Panc1 (cell line): Measurements from ENCODE around the gene SLC19A1. TPM values are rescaled to one million over a fixed set of nuclear protein-coding genes. Genes with fewer than 3 reads are reported as not detected.

Source experiments
- ATAC-seq: fragments of 200-7000 bp; cut with Tn5 transposase; 2 replicates; pipeline ENCODE4 v1.9.1; 2020; ENCODE audit warnings: mild to moderate bottlenecking, moderate library complexity
- BruUV-seq: library from RNA; stranded (reverse); fragments of 400-500 nt; replicated peaks from 2 replicates; lab custom pipeline; 2021; lab: Mats Ljungman, UMichigan
- CTCF ChIA-PET: fragments of 300-600 bp; sonication (Branson Sonifier 250); formaldehyde crosslinking; loops from one replicate; lab custom pipeline; 2022; ENCODE audit warnings: antibody characterized with exemption; lab: Charles Lee
- POLR2A ChIA-PET: fragments of 300-600 bp; sonication (Branson Sonifier 250); formaldehyde crosslinking; loops from one replicate; lab custom pipeline; 2022; ENCODE audit warnings: antibody characterized with exemption; lab: Charles Lee
- DNase-seq: peaks from one replicate; pipeline ENCODE4 v3.0.0-alpha.2; 2010; ENCODE audit warnings: low read depth, low spot score
- H3K27ac ChIP-seq: 2 replicates; pipeline ENCODE4 v1.5.1; 2011; ENCODE audit warnings: mild to moderate bottlenecking, low read length, inconsistent platforms
- H3K27me3 ChIP-seq: fragments of 200-500 bp; sonication (Bioruptor generic); 2 replicates; pipeline ENCODE4 v1.6.0; 2014; ENCODE audit warnings: low read length, inconsistent platforms; ENCODE audit not compliant: control insufficient read depth, insufficient read depth
- H3K36me3 ChIP-seq: fragments of 200-500 bp; sonication (Bioruptor generic); 2 replicates; pipeline ENCODE4 v1.5.1; 2014; ENCODE audit warnings: inconsistent platforms, mild to moderate bottlenecking, low read length, moderate library complexity; ENCODE audit not compliant: control insufficient read depth, insufficient read depth
- H3K4me1 ChIP-seq: 2 replicates; pipeline ENCODE4 v1.5.1; 2011; ENCODE audit warnings: inconsistent platforms, mild to moderate bottlenecking, low read length, moderate library complexity; ENCODE audit not compliant: control insufficient read depth, insufficient read depth
- H3K4me3 ChIP-seq, 2 experiments: 2 replicates each; pipeline ENCODE4 v1.5.1; 2011 to 2012; ENCODE audit warnings: low read depth in 2 of 2, low read length in 2 of 2, mild to moderate bottlenecking in 2 of 2, inconsistent platforms in 1 of 2, moderate library complexity in 1 of 2
- H3K9me3 ChIP-seq: fragments of 200-500 bp; sonication (Bioruptor generic); 2 replicates; pipeline ENCODE4 v1.5.1; 2014; ENCODE audit warnings: low read depth, mild to moderate bottlenecking, inconsistent platforms, low read length, moderate library complexity; ENCODE audit not compliant: control insufficient read depth, insufficient read depth
- CTCF ChIP-seq: fragments of 450-650 bp; IDR thresholded peaks from 2 replicates; pipeline ENCODE4 v1.5.1; 2017; ENCODE audit warnings: mild to moderate bottlenecking
- POLR2AphosphoS5 ChIP-seq: IDR thresholded peaks from 2 replicates; pipeline ENCODE4 v1.6.1; 2012; ENCODE audit warnings: mild to moderate bottlenecking, low read depth, low read length, moderate library complexity
- REST ChIP-seq, 2 experiments: IDR thresholded peaks; 2 replicates each; pipeline ENCODE4 v1.6.1; 2011 to 2012; ENCODE audit warnings: low read depth in 2 of 2, control low read depth in 1 of 2, low read length in 1 of 2, mild to moderate bottlenecking in 1 of 2, moderate library complexity in 1 of 2; ENCODE audit not compliant: insufficient read depth in 1 of 2
- SIN3A ChIP-seq: IDR thresholded peaks from 2 replicates; pipeline ENCODE4 v1.6.1; 2012; ENCODE audit warnings: low read depth, mild to moderate bottlenecking, low read length, moderate library complexity, borderline replicate concordance; ENCODE audit not compliant: insufficient read depth
- TCF7L2 ChIP-seq: IDR thresholded peaks from 2 replicates; pipeline ENCODE4 v1.6.1; 2011; ENCODE audit warnings: mild to moderate bottlenecking, low read depth, low read length, inconsistent platforms
- in situ Hi-C: cut with HindIII; loops from 2 replicates; pipeline ENCODE4 v1.10.0; 2016; ENCODE audit warnings: low sequenced_read_pairs, low pct_unique_long_range_greater_than_20kb
- intact Hi-C: fragments of 100-400 bp; cut with micrococcal nuclease; formaldehyde crosslinking; loops from one replicate; pipeline ENCODE4 v1.10.0; 2022; ENCODE audit not compliant: unreplicated experiment
- total RNA-seq: library from RNA; stranded (reverse); gene quantifications from one replicate; pipeline ENCODE4 v1.2.1, GENCODE V29; 2021; ENCODE audit not compliant: unreplicated experiment

SLC19A1 gene
- total RNA-seq, 1 experiment from 2014 or later = 24.5 TPM

- no peak for DNase-seq
- Histone ChIP-seq H3K27me3 (no peaks in the 10 kb centered on the region), H3K4me3 (no peak overlapping the region), H3K9me3 (no peaks in the 10 kb centered on the region), H3K27ac (no peak overlapping the region), H3K4me1 (peaks cover 9% of the 10 kb centered on the region), H3K36me3 (peaks cover 3% of the 10 kb centered on the region; the same call in 1 of the 2 replicates)
- intact Hi-C loops = no loop called here
- BruUV-seq = no TSS peak
- ChIA-PET POLR2A (no interaction called here), CTCF (no interaction called here)
- TF ChIP-seq POLR2AphosphoS5 (0 out of 2 replicates have a peak, but pooled peaks have one; percentile 18), SIN3A (no peak)
- in situ Hi-C loops = no loop called here
- ATAC-seq = no peak
Observed at GRCh38 chr21:45482899-45483821, 59.1 kb downstream of the SLC19A1 start.

GRCh38 chr21:45481977-45482898, 60.0 kb downstream of the SLC19A1 start:
- Histone ChIP-seq H3K4me1 (peaks cover 2% of the 10 kb centered on the region; the same call in 1 of the 2 replicates), H3K4me3 (no peak overlapping the region), H3K27me3 (no peaks in the 10 kb centered on the region), H3K36me3 (peaks cover 3% of the 10 kb centered on the region; the same call in 1 of the 2 replicates), H3K9me3 (no peaks in the 10 kb centered on the region), H3K27ac (no peak overlapping the region)
- ATAC-seq = no peak
- in situ Hi-C loops (no loop called here), intact Hi-C loops (no loop called here)
- BruUV-seq = no TSS peak
- ChIA-PET POLR2A (no interaction called here), CTCF (no interaction called here)
- no peak for TF ChIP-seq SIN3A
- TF ChIP-seq CTCF = no peak
- no peak for TF ChIP-seq TCF7L2
- TF ChIP-seq POLR2AphosphoS5 = no peak
- no peak for TF ChIP-seq REST (IDR thresholded peaks at IDR 0.05; ENCODE audit: insufficient read depth in 1 of 2, low read depth in 2 of 2, low read length in 1 of 2)
- DNase-seq = no peak
